ENCODE measurements around the gene ARHGAP18.

The ARHGAP18 gene

DNA sequence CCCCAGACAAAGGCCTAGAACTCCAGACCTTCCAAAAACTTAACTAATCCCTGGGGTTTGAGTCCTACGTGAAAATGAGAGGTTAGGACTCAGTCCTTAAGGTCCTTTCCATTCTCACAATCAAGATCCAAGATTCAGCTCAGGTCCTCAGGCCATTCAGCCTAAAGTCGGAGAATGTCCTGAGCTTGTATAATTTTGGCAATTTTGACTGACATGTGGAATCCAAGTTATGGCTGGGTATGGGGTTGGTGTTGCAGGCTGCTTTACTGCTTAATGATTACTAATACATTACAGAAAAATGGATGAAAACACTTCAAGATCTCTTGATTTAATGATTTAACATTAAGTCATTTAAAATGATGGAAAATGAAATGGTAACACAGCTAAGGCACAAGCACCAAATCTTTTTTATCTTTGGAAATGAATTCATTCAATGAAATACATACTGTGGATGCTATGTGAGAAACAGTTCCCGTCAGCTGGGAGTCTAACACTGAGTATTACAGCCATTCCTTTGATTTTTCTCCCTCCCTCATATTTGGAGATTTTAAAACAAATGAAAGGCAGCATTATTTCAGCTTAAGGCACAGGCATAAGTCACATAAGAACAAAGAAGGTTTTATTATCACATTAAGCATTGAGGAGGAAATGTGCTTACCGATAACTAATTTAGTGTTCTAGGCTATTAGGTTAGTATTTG lies 1.3 kb downstream of the ARHGAP18 start:
- H3K4me3 ChIP-seq (ENCODE audit: low read length) = peak overlapping the region; percentile 89

GRCh38 chr6:129707882-129708495 lies 2.0 kb downstream of the ARHGAP18 start:
- TF ChIP-seq ZNF274 (IDR thresholded peaks at IDR 0.05; ENCODE audit: low read depth, low read length) = no peak
- H3K4me3 ChIP-seq (ENCODE audit: low read length) = peak overlapping the region; percentile 89; the same call in 1 of the 2 replicates

More for the DNA sequence above, 1.3 kb downstream of the ARHGAP18 start:
- no peak for TF ChIP-seq ZNF274 (IDR thresholded peaks at IDR 0.05; ENCODE audit: low read depth, low read length)

DNA sequence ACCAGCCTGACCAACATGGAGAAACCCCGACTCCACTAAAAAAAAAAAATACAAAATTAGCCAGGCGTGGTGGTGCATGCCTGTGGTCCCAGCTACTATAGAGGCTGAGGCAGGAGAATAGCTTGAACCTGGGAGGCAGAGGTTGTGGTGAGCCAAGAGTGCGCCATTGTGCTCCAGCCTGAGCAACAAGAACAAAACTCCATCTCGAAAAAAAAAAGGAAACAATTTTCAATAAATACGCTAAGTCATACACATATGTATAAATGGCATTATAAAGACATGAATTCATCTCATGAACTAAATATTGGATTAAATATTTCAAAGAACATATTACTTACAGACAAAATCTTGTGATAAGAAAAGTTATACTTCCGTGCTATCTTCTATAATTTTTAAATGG lies 2.9 kb downstream of the ARHGAP18 start:
- no peak for TF ChIP-seq ZNF274 (IDR thresholded peaks at IDR 0.05; ENCODE audit: low read depth, low read length)
- no peak overlapping the region for H3K4me3 ChIP-seq (ENCODE audit: low read length)

DNA sequence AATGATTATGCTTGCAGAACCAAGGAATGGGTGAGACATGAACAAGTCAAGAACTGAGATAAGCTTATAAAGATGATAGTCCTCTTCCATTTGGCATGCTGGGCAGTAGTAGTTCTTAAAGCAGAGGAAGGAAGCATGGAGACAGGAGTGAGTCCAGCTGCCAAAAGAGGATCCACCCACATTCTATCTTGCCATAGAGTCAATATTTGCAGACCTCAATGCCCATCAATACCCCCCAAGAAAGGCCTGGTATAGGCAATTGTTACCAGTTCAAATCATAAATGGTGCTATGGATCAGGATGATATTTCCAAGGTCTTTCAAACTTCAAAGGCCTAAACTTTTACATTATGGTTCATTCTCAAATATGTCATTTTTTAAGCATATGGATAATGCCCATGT lies 4.8 kb downstream of the ARHGAP18 start:
- H3K4me3 ChIP-seq (ENCODE audit: low read length) = no peak overlapping the region
- TF ChIP-seq ZNF274 (IDR thresholded peaks at IDR 0.05; ENCODE audit: low read depth, low read length) = no peak

DNA sequence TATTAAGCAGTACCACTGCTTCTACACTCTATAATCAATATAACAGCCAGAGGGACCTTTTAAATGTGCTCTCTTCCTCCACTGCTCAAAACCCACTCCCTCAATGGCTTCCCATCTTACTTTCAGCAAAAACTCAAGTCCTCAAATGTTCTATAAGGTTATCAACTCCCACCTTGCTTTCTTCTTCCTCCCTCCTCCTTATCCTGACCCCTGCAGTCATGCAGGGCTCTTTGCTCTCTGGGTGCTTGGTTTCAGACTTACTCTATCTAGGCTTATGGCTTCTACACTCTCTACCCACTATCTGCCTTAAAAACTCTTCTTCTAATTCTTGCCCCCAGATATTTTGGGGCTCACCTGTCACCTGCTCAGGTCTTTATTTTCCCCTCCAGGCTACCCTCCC lies 5.3 kb downstream of the ARHGAP18 start:
- no peak overlapping the region for H3K4me3 ChIP-seq (ENCODE audit: low read length)
- no peak for TF ChIP-seq ZNF274 (IDR thresholded peaks at IDR 0.05; ENCODE audit: low read depth, low read length)

- H3K4me3 ChIP-seq (ENCODE audit: low read length) = no peak overlapping the region
These were observed 8.1 kb downstream of the ARHGAP18 start for GRCh38 chr6:129701721-129702455.

DNA sequence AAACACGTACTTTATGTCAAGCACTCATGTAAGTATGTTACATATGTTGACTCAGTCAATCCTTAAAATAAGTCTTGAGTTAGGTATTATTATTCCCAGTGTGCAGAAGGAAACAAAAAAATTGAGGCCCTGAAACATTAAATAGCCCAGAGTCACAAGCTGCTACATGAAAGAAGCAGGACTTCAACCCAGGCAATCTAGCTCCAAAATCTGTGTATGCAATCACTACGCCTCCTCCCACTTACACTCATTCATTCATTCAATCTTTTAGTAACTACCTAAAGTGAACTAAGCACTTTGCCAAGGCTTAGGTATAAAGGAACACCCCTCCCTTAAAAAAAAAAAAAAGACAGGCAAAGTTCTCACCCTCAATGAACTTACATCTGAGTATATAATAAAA lies 9.3 kb downstream of the ARHGAP18 start:
- H3K4me3 ChIP-seq (ENCODE audit: low read length) = no peak overlapping the region
- TF ChIP-seq ZNF274 (IDR thresholded peaks at IDR 0.05; ENCODE audit: low read depth, low read length) = no peak

More at GRCh38 chr6:129701721-129702455, 8.1 kb downstream of the ARHGAP18 start:
- no peak for TF ChIP-seq ZNF274 (IDR thresholded peaks at IDR 0.05; ENCODE audit: low read depth, low read length)

DNA sequence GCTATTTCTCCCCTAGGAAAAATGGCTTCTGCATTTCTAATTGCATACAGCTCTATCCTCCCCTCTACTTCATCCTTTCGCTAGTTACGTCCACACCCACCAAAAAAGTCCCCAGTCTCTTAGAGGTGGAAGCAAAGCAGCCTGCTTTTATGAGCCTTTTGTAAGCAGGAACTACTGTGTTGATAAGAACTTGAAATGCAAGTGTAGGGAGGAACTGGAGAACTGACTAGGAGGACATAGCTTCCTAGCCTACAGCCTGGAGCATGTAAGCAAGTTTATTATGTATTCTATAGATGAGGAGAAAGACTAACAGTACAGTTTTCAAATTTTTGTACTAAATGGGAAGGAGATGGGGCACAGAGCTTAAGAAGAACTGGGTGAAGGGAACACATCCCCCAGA lies 10.3 kb downstream of the ARHGAP18 start:
- no peak overlapping the region for H3K4me3 ChIP-seq (ENCODE audit: low read length)
- TF ChIP-seq ZNF274 (IDR thresholded peaks at IDR 0.05; ENCODE audit: low read depth, low read length) = no peak

DNA sequence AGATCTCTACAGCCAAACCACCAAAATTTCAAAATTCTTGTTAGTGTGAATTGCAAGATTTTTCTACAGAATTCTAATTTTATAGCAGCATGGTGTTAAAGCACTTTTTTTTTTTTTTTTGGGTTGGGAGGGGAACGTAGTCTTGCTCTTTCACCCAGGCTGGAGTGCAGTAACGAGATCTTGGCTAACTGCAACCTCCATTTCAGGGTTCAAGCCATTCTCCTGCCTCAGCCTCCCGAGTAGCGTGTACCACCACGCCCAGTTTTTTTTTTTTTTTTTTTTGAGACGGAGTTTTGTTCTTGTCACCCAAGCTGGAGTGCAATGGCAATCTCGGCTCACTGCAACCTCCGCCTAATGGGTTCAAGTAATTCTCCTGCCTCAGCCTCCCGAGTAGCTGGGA lies 11.5 kb downstream of the ARHGAP18 start:
- no peak for TF ChIP-seq ZNF274 (IDR thresholded peaks at IDR 0.05; ENCODE audit: low read depth, low read length)
- no peak overlapping the region for H3K4me3 ChIP-seq (ENCODE audit: low read length)

DNA sequence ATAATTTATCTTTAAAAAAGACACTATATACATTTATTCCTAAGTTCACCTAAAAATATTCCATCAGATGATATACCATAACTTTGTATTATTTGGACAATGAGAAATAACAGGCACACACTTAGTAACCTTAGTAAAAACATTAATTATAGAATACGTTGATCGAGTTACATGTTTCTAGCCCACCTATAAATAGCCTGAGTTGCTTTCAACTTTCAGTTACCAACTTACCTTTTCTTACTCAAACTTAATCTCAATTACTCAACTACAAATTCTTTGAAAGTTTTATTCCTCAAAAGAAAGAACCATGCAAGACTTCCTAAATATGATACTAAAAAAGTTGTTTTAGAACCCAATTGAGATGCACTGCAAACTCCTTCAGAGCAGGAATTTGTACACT lies 12.2 kb downstream of the ARHGAP18 start:
- no peak for TF ChIP-seq ZNF274 (IDR thresholded peaks at IDR 0.05; ENCODE audit: low read depth, low read length)
- H3K4me3 ChIP-seq (ENCODE audit: low read length) = no peak overlapping the region

DNA sequence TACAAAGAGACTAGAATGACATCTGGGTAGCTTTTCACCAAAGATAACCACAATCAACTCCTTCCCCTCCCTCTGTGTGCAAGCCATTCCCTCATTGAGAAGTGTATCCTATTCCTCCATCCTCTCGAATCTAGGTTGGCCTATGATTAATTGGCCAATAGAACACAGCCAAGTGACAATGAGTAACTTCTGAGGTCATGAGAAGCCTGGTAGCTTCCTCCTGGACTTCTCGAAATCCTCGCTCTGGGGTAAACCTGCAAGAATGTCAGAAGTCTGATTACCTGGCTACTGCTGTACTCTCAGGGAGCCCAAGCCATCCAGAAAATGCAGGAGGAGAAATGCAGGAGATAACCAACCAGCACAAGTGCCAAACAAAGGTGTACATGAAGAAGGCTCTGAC lies 13.1 kb downstream of the ARHGAP18 start:
- H3K4me3 ChIP-seq (ENCODE audit: low read length) = no peak overlapping the region
- TF ChIP-seq ZNF274 (IDR thresholded peaks at IDR 0.05; ENCODE audit: low read depth, low read length) = no peak

DNA sequence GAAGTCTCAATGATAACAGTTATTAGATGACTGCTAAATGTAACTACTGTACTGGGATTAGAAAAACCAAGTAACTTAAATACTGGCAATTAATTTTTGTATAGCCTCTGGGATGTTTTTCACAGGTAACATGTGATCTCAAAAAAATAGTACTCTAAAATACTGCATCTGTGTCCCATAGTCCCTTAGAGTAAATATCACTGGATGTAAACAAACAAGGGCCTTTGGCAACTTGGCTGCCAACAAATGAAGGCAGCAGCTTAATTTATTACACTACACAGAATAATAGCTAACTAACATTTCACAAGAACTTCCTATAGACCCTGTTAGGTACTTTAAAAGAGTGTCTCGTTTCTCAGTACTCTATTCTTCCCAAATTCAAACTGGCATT lies 14.0 kb downstream of the ARHGAP18 start:
- no peak overlapping the region for H3K4me3 ChIP-seq (ENCODE audit: low read length)
- no peak for TF ChIP-seq ZNF274 (IDR thresholded peaks at IDR 0.05; ENCODE audit: low read depth, low read length)

GRCh38 chr6:129695373-129696027 lies 14.5 kb downstream of the ARHGAP18 start:
- TF ChIP-seq ZNF274 (IDR thresholded peaks at IDR 0.05; ENCODE audit: low read depth, low read length) = no peak
- no peak overlapping the region for H3K4me3 ChIP-seq (ENCODE audit: low read length)

DNA sequence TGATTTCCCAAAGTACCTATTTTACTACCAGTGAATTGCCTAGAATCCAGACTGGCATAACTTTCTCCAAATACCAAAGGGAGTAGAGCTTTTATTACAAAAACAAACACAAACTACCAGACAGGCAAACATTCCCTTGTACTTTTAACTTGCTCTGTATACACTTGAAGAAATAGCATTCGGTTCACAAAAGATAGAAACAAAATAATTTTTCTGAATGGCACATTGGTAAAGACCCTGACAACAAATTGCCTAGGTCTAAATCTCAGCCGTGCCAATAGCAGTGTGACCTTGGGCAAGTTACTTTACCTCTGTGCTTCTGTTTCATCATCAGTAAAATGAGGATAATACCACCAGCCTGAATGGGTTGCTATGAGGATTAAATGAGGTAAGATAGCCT lies 15.9 kb downstream of the ARHGAP18 start:
- no peak overlapping the region for H3K4me3 ChIP-seq (ENCODE audit: low read length)
- TF ChIP-seq ZNF274 (IDR thresholded peaks at IDR 0.05; ENCODE audit: low read depth, low read length) = no peak
